Measurements from ENCODE around the gene ARHGAP45. TPM values are rescaled to one million over a fixed set of nuclear protein-coding genes. Genes with fewer than 3 reads are reported as not detected.

ARHGAP45 gene
- total and polyA plus RNA-seq, 9 of the 15 experiments (the other 6 are each of a cell fraction or from before 2014, with no cell fraction given) = 0.08 to 22.1 (median 4.2) TPM

DNA sequence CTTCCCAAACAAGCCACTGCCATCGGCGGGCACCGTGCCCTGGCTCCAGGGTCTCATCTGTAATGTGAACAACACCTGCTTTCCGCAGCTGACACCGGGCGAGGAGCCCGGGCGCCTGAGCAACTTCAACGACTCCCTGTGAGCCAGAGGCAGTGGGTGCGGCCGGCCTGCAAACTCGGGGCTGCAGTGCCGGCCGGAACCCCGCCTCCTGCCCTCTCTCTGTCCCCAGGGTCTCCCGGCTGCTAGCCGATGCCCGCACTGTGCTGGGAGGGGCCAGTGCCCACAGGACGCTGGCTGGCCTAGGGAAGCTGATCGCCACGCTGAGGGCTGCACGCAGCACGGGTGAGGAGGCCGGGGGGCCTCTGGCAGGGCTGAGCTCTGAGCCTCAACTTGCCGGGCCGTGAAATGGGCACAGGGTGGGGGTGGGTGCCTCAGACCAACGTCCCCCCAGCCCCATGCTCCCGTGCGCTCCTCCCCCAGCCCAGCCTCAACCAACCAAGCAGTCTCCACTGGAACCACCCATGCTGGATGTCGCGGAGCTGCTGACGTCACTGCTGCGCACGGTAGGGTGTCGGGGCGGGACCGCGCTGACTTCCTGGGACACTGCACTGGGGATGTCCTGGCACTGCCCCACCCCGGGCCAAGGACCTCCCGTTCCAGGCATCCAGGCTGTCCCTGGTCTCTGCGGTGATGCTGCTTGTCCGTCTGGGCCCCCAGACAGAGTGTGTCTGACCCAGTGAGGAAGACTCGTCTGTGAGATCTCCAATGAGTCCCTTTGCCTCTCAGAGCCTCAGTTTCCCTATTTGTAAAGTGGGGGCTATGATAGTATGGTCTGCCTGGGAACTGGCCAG is 24.9 kb upstream of the ARHGAP45 start (continued):
- TF ChIP-seq MAFK (IDR thresholded peaks at IDR 0.05; ENCODE audit: low read length) = 0 out of 2 replicates have a peak, but pooled peaks have one; percentile 5
- TF ChIP-seq HDAC1 (IDR thresholded peaks at IDR 0.05) = peak; percentile 17 to 92; a peak in 3 of 4 replicates
- TF ChIP-seq KDM1A (IDR thresholded peaks at IDR 0.05) = peak; percentile 69 to 90
- TF ChIP-seq HDAC2 (IDR thresholded peaks at IDR 0.05) = peak; percentile 89; the same call in 1 of the 2 replicates
- TF ChIP-seq, protein P1, sequence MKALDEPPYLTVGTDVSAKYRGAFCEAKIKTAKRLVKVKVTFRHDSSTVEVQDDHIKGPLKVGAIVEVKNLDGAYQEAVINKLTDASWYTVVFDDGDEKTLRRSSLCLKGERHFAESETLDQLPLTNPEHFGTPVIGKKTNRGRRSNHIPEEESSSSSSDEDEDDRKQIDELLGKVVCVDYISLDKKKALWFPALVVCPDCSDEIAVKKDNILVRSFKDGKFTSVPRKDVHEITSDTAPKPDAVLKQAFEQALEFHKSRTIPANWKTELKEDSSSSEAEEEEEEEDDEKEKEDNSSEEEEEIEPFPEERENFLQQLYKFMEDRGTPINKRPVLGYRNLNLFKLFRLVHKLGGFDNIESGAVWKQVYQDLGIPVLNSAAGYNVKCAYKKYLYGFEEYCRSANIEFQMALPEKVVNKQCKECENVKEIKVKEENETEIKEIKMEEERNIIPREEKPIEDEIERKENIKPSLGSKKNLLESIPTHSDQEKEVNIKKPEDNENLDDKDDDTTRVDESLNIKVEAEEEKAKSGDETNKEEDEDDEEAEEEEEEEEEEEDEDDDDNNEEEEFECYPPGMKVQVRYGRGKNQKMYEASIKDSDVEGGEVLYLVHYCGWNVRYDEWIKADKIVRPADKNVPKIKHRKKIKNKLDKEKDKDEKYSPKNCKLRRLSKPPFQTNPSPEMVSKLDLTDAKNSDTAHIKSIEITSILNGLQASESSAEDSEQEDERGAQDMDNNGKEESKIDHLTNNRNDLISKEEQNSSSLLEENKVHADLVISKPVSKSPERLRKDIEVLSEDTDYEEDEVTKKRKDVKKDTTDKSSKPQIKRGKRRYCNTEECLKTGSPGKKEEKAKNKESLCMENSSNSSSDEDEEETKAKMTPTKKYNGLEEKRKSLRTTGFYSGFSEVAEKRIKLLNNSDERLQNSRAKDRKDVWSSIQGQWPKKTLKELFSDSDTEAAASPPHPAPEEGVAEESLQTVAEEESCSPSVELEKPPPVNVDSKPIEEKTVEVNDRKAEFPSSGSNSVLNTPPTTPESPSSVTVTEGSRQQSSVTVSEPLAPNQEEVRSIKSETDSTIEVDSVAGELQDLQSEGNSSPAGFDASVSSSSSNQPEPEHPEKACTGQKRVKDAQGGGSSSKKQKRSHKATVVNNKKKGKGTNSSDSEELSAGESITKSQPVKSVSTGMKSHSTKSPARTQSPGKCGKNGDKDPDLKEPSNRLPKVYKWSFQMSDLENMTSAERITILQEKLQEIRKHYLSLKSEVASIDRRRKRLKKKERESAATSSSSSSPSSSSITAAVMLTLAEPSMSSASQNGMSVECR (CRISPR knock-in tag; IDR thresholded peaks at IDR 0.05) = peak; percentile 86; the same call in 1 of the 2 replicates
- TF ChIP-seq OTX1 (CRISPR knock-in tag; IDR thresholded peaks at IDR 0.05) = no peak
- TF ChIP-seq ZFP36 (IDR thresholded peaks at IDR 0.05; ENCODE audit: low read depth, low read length, partially characterized antibody) = peak; percentile 14
- no peak for TF ChIP-seq POU5F1 (IDR thresholded peaks at IDR 0.05; ENCODE audit: borderline replicate concordance, low read depth, low read length, partially characterized antibody)
- TF ChIP-seq ATF7 (IDR thresholded peaks at IDR 0.05) = peak; percentile 93
- TF ChIP-seq TSC22D4 (tag; IDR thresholded peaks at IDR 0.05) = no peak
- TF ChIP-seq, protein P2, sequence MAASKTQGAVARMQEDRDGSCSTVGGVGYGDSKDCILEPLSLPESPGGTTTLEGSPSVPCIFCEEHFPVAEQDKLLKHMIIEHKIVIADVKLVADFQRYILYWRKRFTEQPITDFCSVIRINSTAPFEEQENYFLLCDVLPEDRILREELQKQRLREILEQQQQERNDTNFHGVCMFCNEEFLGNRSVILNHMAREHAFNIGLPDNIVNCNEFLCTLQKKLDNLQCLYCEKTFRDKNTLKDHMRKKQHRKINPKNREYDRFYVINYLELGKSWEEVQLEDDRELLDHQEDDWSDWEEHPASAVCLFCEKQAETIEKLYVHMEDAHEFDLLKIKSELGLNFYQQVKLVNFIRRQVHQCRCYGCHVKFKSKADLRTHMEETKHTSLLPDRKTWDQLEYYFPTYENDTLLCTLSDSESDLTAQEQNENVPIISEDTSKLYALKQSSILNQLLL (CRISPR knock-in tag; IDR thresholded peaks at IDR 0.05; ENCODE audit: borderline replicate concordance) = no peak
- 0 out of 2 replicates have a peak, but pooled peaks have one; percentile 74 for TF ChIP-seq ZNF282 (CRISPR knock-in tag; IDR thresholded peaks at IDR 0.05)
- TF ChIP-seq GTF2F1 (IDR thresholded peaks at IDR 0.05; ENCODE audit: low read depth, low read length) = no peak
- TF ChIP-seq C11orf30 (IDR thresholded peaks at IDR 0.05; ENCODE audit: low read depth) = peak; percentile 90
- TF ChIP-seq, protein P3, sequence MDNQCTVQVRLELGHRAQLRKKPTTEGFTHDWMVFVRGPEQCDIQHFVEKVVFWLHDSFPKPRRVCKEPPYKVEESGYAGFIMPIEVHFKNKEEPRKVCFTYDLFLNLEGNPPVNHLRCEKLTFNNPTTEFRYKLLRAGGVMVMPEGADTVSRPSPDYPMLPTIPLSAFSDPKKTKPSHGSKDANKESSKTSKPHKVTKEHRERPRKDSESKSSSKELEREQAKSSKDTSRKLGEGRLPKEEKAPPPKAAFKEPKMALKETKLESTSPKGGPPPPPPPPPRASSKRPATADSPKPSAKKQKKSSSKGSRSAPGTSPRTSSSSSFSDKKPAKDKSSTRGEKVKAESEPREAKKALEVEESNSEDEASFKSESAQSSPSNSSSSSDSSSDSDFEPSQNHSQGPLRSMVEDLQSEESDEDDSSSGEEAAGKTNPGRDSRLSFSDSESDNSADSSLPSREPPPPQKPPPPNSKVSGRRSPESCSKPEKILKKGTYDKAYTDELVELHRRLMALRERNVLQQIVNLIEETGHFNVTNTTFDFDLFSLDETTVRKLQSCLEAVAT (IDR thresholded peaks at IDR 0.05) = peak in 1 of 2 experiments; percentile 65; a peak in 1 of 4 replicates
